Measurements from ENCODE around the gene CNTNAP2.

The CNTNAP2 gene

GRCh38 chr7:146539836-146540235 is 423.2 kb downstream of the CNTNAP2 start:
- H3K4me3 ChIP-seq (ENCODE audit: low read depth, low read length) = no peak overlapping the region
- TF ChIP-seq CTCF (IDR thresholded peaks at IDR 0.05; ENCODE audit: low read depth, low read length) = no peak

- no peak for TF ChIP-seq CTCF (IDR thresholded peaks at IDR 0.05; ENCODE audit: low read depth, low read length)
- no peak overlapping the region for H3K4me3 ChIP-seq (ENCODE audit: low read depth, low read length)
These were observed 425.5 kb downstream of the CNTNAP2 start for GRCh38 chr7:146542101-146542500.

GRCh38 chr7:146544748-146545147 is 428.1 kb downstream of the CNTNAP2 start:
- no peak for TF ChIP-seq CTCF (IDR thresholded peaks at IDR 0.05; ENCODE audit: low read depth, low read length)
- H3K4me3 ChIP-seq (ENCODE audit: low read depth, low read length) = no peak overlapping the region

- no peak overlapping the region for H3K4me3 ChIP-seq (ENCODE audit: low read depth, low read length)
- no peak for TF ChIP-seq CTCF (IDR thresholded peaks at IDR 0.05; ENCODE audit: low read depth, low read length)
These were observed 432.2 kb downstream of the CNTNAP2 start for GRCh38 chr7:146548816-146549215.

- H3K4me3 ChIP-seq (ENCODE audit: low read depth, low read length) = no peak overlapping the region
- TF ChIP-seq CTCF (IDR thresholded peaks at IDR 0.05; ENCODE audit: low read depth, low read length) = no peak
These were observed 438.0 kb downstream of the CNTNAP2 start for GRCh38 chr7:146554556-146554955.

GRCh38 chr7:146557971-146558469 is 441.4 kb downstream of the CNTNAP2 start:
- no peak overlapping the region for H3K4me3 ChIP-seq (ENCODE audit: low read depth, low read length)
- no peak for TF ChIP-seq CTCF (IDR thresholded peaks at IDR 0.05; ENCODE audit: low read depth, low read length)

GRCh38 chr7:146565872-146566271 is 449.3 kb downstream of the CNTNAP2 start:
- TF ChIP-seq CTCF (IDR thresholded peaks at IDR 0.05; ENCODE audit: low read depth, low read length) = no peak
- no peak overlapping the region for H3K4me3 ChIP-seq (ENCODE audit: low read depth, low read length)

All from WI38 (cell line).